ENCODE measurements around the gene NOXRED1. TPM values are rescaled to one million over a fixed set of nuclear protein-coding genes. Genes with fewer than 3 reads are reported as not detected.

NOXRED1 gene
- total and polyA plus RNA-seq, 4 experiments from 2014 or later, result 1.1 TPM; not detected in 2

DNA sequence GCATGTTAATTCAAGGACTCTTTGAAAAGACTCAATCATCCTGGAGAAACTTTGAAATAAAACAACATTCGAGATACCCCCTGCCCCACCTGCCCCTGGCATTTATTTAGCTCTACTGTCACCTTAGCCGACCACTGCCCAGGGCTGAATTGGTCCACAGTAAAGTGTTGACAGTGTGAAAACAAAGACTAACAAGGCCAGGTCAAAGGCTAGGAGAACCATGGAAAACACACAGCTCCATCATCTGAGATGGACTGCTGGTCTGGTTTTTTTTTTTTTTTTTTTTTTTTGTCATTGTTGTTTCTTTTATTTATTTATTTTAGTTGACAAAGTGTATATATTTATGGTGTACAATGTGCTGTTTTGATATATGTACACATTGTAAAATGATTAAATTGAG is 76.8 kb downstream of the NOXRED1 start:
- no peak overlapping the region for H3K4me3 Mint-ChIP-seq
- DNase-seq, result no peak
- ChIA-PET POLR2A (ENCODE audit: partially characterized antibody) (no interaction called here), CTCF (ENCODE audit: partially characterized antibody) (interaction anchor here (0.6 kb wide), 1 partner anchor 23 kb away, joined by 3 read pairs; no protein-coding TSS in a partner anchor)
- no peaks in the 10 kb centered on the region for H3K9me3 Mint-ChIP-seq
- intact Hi-C loops (cut with micrococcal nuclease), result no loop called here
- peaks cover 45 to 52% of the 10 kb centered on the region in 2 donors for H3K36me3 Mint-ChIP-seq
- H3K4me3 ChIP-seq (ENCODE audit: low read length in 2 of 2), result no peak overlapping the region
- H3K4me1 Mint-ChIP-seq, result no peaks in the 10 kb centered on the region
- no peaks in the 10 kb centered on the region for H3K27me3 Mint-ChIP-seq
- no peaks in the 10 kb centered on the region for H3K9me3 ChIP-seq (ENCODE audit: control insufficient read depth in 1 of 2, low read length in 2 of 2)
- H3K4me1 ChIP-seq (ENCODE audit: insufficient read depth, low read length), result no peaks in the 10 kb centered on the region
- H3K36me3 ChIP-seq (ENCODE audit: insufficient read depth, low read length), result peaks cover 5% of the 10 kb centered on the region
- no peaks in the 10 kb centered on the region for H3K27me3 ChIP-seq (ENCODE audit: insufficient read depth, low read length)
- H3K27ac ChIP-seq (ENCODE audit: low read depth, low read length), result no peak overlapping the region
- no peak overlapping the region for H3K27ac Mint-ChIP-seq

- Mint-ChIP-seq H3K4me1 (no peaks in the 10 kb centered on the region), H3K27ac (peak overlapping the region in 1 of 7 donors; percentile 22), H3K27me3 (no peaks in the 10 kb centered on the region), H3K36me3 (peaks cover 48 to 55% of the 10 kb centered on the region in 2 donors), H3K9me3 (no peaks in the 10 kb centered on the region), H3K4me3 (no peak overlapping the region)
- intact Hi-C loops (cut with micrococcal nuclease), result no loop called here
- Histone ChIP-seq H3K36me3 (ENCODE audit: insufficient read depth, low read length) (peaks cover 6% of the 10 kb centered on the region), H3K4me1 (ENCODE audit: insufficient read depth, low read length) (no peaks in the 10 kb centered on the region), H3K27me3 (ENCODE audit: insufficient read depth, low read length) (no peaks in the 10 kb centered on the region), H3K4me3 (ENCODE audit: low read length in 2 of 2) (no peak overlapping the region), H3K9me3 (ENCODE audit: control insufficient read depth in 1 of 2, low read length in 2 of 2) (no peaks in the 10 kb centered on the region), H3K27ac (ENCODE audit: low read depth, low read length) (no peak overlapping the region)
- CTCF ChIA-PET (ENCODE audit: partially characterized antibody), result interaction anchor here (1.0 kb wide), 2 partner anchors 9 to 11 kb away, joined by 3 read pairs; no protein-coding TSS in a partner anchor
- POLR2A ChIA-PET (ENCODE audit: partially characterized antibody), result no interaction called here
- no peak for DNase-seq
Observed at GRCh38 chr14:77344377-77344996, 78.8 kb downstream of the NOXRED1 start.

Other genes with a start within 250 kb of the NOXRED1 start
- 1 to 10 TPM in 1 of 2 experiments, under 1 TPM in 1; 0.36 to 1.7 TPM for gene TMEM63C, start 241.7 kb downstream of the NOXRED1 start, total RNA-seq
- not detected for gene TMEM63C, start 241.7 kb downstream of the NOXRED1 start, polyA plus RNA-seq
- gene NGB, start 152.3 kb downstream of the NOXRED1 start, total RNA-seq, result not detected
- not detected for gene NGB, start 152.3 kb downstream of the NOXRED1 start, polyA plus RNA-seq
- 10 to 100 TPM; 13.2 to 15.2 TPM for gene POMT2, start 102.6 kb downstream of the NOXRED1 start, total RNA-seq
- 1 to 10 TPM in 1 of 2 donors, under 1 TPM in 1; 0.86 to 1.1 TPM for gene POMT2, start 102.6 kb downstream of the NOXRED1 start, polyA plus RNA-seq
- gene GSTZ1, start 102.5 kb downstream of the NOXRED1 start, total RNA-seq, result 10 to 100 TPM; 10.5 to 11.8 TPM
- 1 to 10 TPM; 5.2 to 6.4 TPM for gene GSTZ1, start 102.5 kb downstream of the NOXRED1 start, polyA plus RNA-seq
- 1 to 10 TPM; 8.3 to 8.6 TPM for gene TMED8, start 46.4 kb downstream of the NOXRED1 start, total RNA-seq
- 1 to 10 TPM; 2.5 to 3.5 TPM for gene TMED8, start 46.4 kb downstream of the NOXRED1 start, polyA plus RNA-seq
- under 1 TPM; 0.11 to 0.38 TPM for gene SAMD15, start 46.1 kb downstream of the NOXRED1 start, total RNA-seq
- gene SAMD15, start 46.1 kb downstream of the NOXRED1 start, polyA plus RNA-seq, result not detected
- gene VIPAS39, start 34.1 kb upstream of the NOXRED1 start, total RNA-seq, result 10 to 100 TPM; 18.6 to 22.5 TPM
- 1 to 10 TPM; 7.6 to 8.4 TPM for gene VIPAS39, start 34.1 kb upstream of the NOXRED1 start, polyA plus RNA-seq
- gene AHSA1, start 34.6 kb upstream of the NOXRED1 start, total RNA-seq, result 10 to 100 TPM; 88.5 to 89.9 TPM
- 100 to 1,000 TPM in 1 of 2 donors, 10 to 100 TPM in 1; 95.6 to 134 TPM for gene AHSA1, start 34.6 kb upstream of the NOXRED1 start, polyA plus RNA-seq
- gene ISM2, start 75.3 kb upstream of the NOXRED1 start, total RNA-seq, result not detected
- gene ISM2, start 75.3 kb upstream of the NOXRED1 start, polyA plus RNA-seq, result not detected
- 10 to 100 TPM; 25.9 to 31.3 TPM for gene SPTLC2, start 193.1 kb upstream of the NOXRED1 start, total RNA-seq
- gene SPTLC2, start 193.1 kb upstream of the NOXRED1 start, polyA plus RNA-seq, result 10 to 100 TPM; 11.2 to 23.7 TPM